Caco-2 (cell line): ENCODE data around the gene SLC6A17. TPM values are rescaled to one million over a fixed set of nuclear protein-coding genes. Genes with fewer than 3 reads are reported as not detected.

ENCODE experiments used
- BruUV-seq: library from RNA; stranded (reverse); fragments of 400-500 nt; replicated peaks from 2 replicates; lab custom pipeline; 2021; lab: Mats Ljungman, UMichigan
- CTCF ChIA-PET: fragments of 300-600 bp; sonication (Branson Sonifier 250); formaldehyde crosslinking; loops from one replicate; lab custom pipeline; 2022; ENCODE audit warnings: antibody characterized with exemption; lab: Charles Lee
- POLR2A ChIA-PET: fragments of 300-600 bp; sonication (Branson Sonifier 250); formaldehyde crosslinking; loops from one replicate; lab custom pipeline; 2022; ENCODE audit warnings: antibody characterized with exemption; lab: Charles Lee
- DNase-seq, 2 experiments: peaks; one replicate each; pipeline versions ENCODE4 v3.0.0 to v3.0.0-alpha.2; 2020 to 2022
- H3K27me3 ChIP-seq: replicated peaks from 2 replicates; pipeline ENCODE4 v1.6.0; 2011; ENCODE audit warnings: low read length; ENCODE audit not compliant: control insufficient read depth, insufficient read depth
- H3K36me3 ChIP-seq: 2 replicates; pipeline ENCODE4 v1.5.1; 2011; ENCODE audit warnings: low read length; ENCODE audit not compliant: control insufficient read depth, insufficient read depth
- H3K4me1 ChIP-seq: fragments of 250-450 bp; sonication (Bioruptor Pico); 2 replicates; pipeline ENCODE4 v1.5.1; 2020; ENCODE audit warnings: mild to moderate bottlenecking
- H3K4me3 ChIP-seq: 2 replicates; pipeline ENCODE4 v1.5.1; 2011; ENCODE audit warnings: low read depth, mild to moderate bottlenecking, control low read depth, low read length
- H3K9me3 ChIP-seq: fragments of 250-450 bp; sonication (Bioruptor Pico); 2 replicates; pipeline ENCODE4 v1.5.1; 2020; ENCODE audit warnings: mild to moderate bottlenecking, moderate library complexity
- H3K27ac Mint-ChIP-seq: one replicate; pipeline ENCODE4 v1.8.0; 2022; ENCODE audit warnings: mixed read lengths; ENCODE audit not compliant: unreplicated experiment
- H3K27me3 Mint-ChIP-seq: one replicate; pipeline ENCODE4 v1.8.0; 2022; ENCODE audit warnings: mixed read lengths; ENCODE audit not compliant: insufficient read depth, unreplicated experiment
- H3K36me3 Mint-ChIP-seq: one replicate; pipeline ENCODE4 v1.8.0; 2022; ENCODE audit warnings: mild to moderate bottlenecking, mixed read lengths; ENCODE audit not compliant: insufficient read depth, unreplicated experiment
- H3K4me1 Mint-ChIP-seq: one replicate; pipeline ENCODE4 v1.8.0; 2022; ENCODE audit warnings: low read depth, mixed read lengths; ENCODE audit not compliant: unreplicated experiment
- H3K4me3 Mint-ChIP-seq: one replicate; pipeline ENCODE4 v1.8.0; 2022; ENCODE audit warnings: mild to moderate bottlenecking, moderate library complexity, mixed read lengths; ENCODE audit not compliant: unreplicated experiment
- H3K9me3 Mint-ChIP-seq: one replicate; pipeline ENCODE4 v1.8.0; 2022; ENCODE audit warnings: mixed read lengths; ENCODE audit not compliant: unreplicated experiment
- CTCF ChIP-seq, 2 experiments: fragments of 200-600 bp in 1 of 2; IDR thresholded peaks; 1 replicate in 1 of 2; 2 replicates in 1 of 2; pipeline versions ENCODE4 v1.5.1 to v1.8.0; 2011 to 2022; ENCODE audit warnings: antibody characterized with exemption in 1 of 2, control low read depth in 1 of 2, inconsistent platforms in 1 of 2, low read depth in 1 of 2, low read length in 1 of 2, mild to moderate bottlenecking in 1 of 2, moderate library complexity in 1 of 2; ENCODE audit not compliant: insufficient read depth in 1 of 2, severe bottlenecking in 1 of 2, unreplicated experiment in 1 of 2
- intact Hi-C: fragments of 100-400 bp; cut with micrococcal nuclease; formaldehyde crosslinking; loops from one replicate; pipeline ENCODE4 v1.10.0; 2022; ENCODE audit not compliant: unreplicated experiment
- total RNA-seq: library from RNA; stranded (reverse); gene quantifications from 2 replicates; pipeline ENCODE4 v1.2.3, GENCODE V29; 2022

Gene SLC6A17
- total RNA-seq, 1 experiment from 2014 or later: not detected

- no peaks in the 10 kb centered on the region for H3K36me3 Mint-ChIP-seq
- BruUV-seq: no TSS peak
- Histone ChIP-seq H3K36me3 (no peaks in the 10 kb centered on the region), H3K4me1 (no peaks in the 10 kb centered on the region), H3K4me3 (no peak overlapping the region), H3K27me3 (no peaks in the 10 kb centered on the region), H3K9me3 (no peaks in the 10 kb centered on the region)
- H3K27ac Mint-ChIP-seq: no peak overlapping the region
- H3K27me3 Mint-ChIP-seq: peaks cover 20% of the 10 kb centered on the region
- H3K9me3 Mint-ChIP-seq: no peaks in the 10 kb centered on the region
- H3K4me3 Mint-ChIP-seq: no peak overlapping the region
- intact Hi-C loops: no loop called here
- H3K4me1 Mint-ChIP-seq: peaks cover 7% of the 10 kb centered on the region
- CTCF ChIA-PET: no interaction called here
- no peak for TF ChIP-seq CTCF (IDR thresholded peaks at IDR 0.05; ENCODE audit: insufficient read depth in 1 of 2, low read depth in 1 of 2, low read length in 1 of 2, severe bottlenecking in 1 of 2, unreplicated experiment in 1 of 2)
- no peak for DNase-seq
- POLR2A ChIA-PET: no interaction called here
Observed at GRCh38 chr1:110189181-110189580, 38.9 kb downstream of the SLC6A17 start.

GRCh38 chr1:110190282-110190929 is 40.1 kb downstream of the SLC6A17 start:
- ChIA-PET POLR2A (no interaction called here), CTCF (no interaction called here)
- no peak for TF ChIP-seq CTCF (IDR thresholded peaks at IDR 0.05; ENCODE audit: insufficient read depth in 1 of 2, low read depth in 1 of 2, low read length in 1 of 2, severe bottlenecking in 1 of 2, unreplicated experiment in 1 of 2)
- Mint-ChIP-seq H3K4me3 (no peak overlapping the region), H3K9me3 (no peaks in the 10 kb centered on the region), H3K27me3 (peaks cover 15% of the 10 kb centered on the region), H3K27ac (no peak overlapping the region), H3K36me3 (no peaks in the 10 kb centered on the region), H3K4me1 (peaks cover 7% of the 10 kb centered on the region)
- Histone ChIP-seq H3K9me3 (no peaks in the 10 kb centered on the region), H3K27me3 (no peaks in the 10 kb centered on the region), H3K4me3 (no peak overlapping the region), H3K36me3 (no peaks in the 10 kb centered on the region), H3K4me1 (no peaks in the 10 kb centered on the region)
- no peak for DNase-seq
- BruUV-seq: no TSS peak
- intact Hi-C loops: no loop called here

GRCh38 chr1:110192541-110192940 is 42.2 kb downstream of the SLC6A17 start:
- Histone ChIP-seq H3K27me3 (no peaks in the 10 kb centered on the region), H3K36me3 (no peaks in the 10 kb centered on the region), H3K9me3 (no peaks in the 10 kb centered on the region), H3K4me1 (no peaks in the 10 kb centered on the region), H3K4me3 (no peak overlapping the region)
- TF ChIP-seq CTCF (IDR thresholded peaks at IDR 0.05; ENCODE audit: insufficient read depth in 1 of 2, low read depth in 1 of 2, low read length in 1 of 2, severe bottlenecking in 1 of 2, unreplicated experiment in 1 of 2): no peak
- no peak for DNase-seq
- Mint-ChIP-seq H3K4me3 (no peak overlapping the region), H3K9me3 (no peaks in the 10 kb centered on the region), H3K36me3 (no peaks in the 10 kb centered on the region), H3K27me3 (peaks cover 11% of the 10 kb centered on the region), H3K27ac (no peak overlapping the region), H3K4me1 (no peaks in the 10 kb centered on the region)
- intact Hi-C loops: no loop called here
- no TSS peak for BruUV-seq
- ChIA-PET CTCF (no interaction called here), POLR2A (no interaction called here)
